ENCODE measurements around the gene DNAH10. TPM values are rescaled to one million over a fixed set of nuclear protein-coding genes. Genes with fewer than 3 reads are reported as not detected.
A peak's percentile ranks its signal among the peaks of the same experiment; 100 is the strongest.

DNAH10 gene
- total RNA-seq = 0.32 and 0.51 TPM in 2 replicates

GRCh38 chr12:123761841-123762714 lies at the start of gene DNAH10:
DNAH10 (plus strand) TSS chr12:123762301; CDS start chr12:123762337, 36 bp downstream.
- POLR2A ChIA-PET = interaction anchor here (0.8 to 1.8 kb wide), 5 partner anchors 36 to 529 kb away, joined by 3 to 6 read pairs (median 4); partner anchors contain the start of genes ATP6V0A2, MPHOSPH9 and MTRFR
- Mint-ChIP-seq H3K9me3 (no peaks in the 10 kb centered on the region), H3K36me3 (ENCODE audit: low read depth) (peaks cover 21% of the 10 kb centered on the region), H3K27ac (peak within 1 kb of the TSS; percentile 77), H3K27me3 (no peaks in the 10 kb centered on the region), H3K4me1 (peaks cover 14% of the 10 kb centered on the region), H3K4me3 (peak within 1 kb of the TSS; percentile 91)
- DNase-seq = peak; percentile 61
- TF ChIP-seq, protein P1, sequence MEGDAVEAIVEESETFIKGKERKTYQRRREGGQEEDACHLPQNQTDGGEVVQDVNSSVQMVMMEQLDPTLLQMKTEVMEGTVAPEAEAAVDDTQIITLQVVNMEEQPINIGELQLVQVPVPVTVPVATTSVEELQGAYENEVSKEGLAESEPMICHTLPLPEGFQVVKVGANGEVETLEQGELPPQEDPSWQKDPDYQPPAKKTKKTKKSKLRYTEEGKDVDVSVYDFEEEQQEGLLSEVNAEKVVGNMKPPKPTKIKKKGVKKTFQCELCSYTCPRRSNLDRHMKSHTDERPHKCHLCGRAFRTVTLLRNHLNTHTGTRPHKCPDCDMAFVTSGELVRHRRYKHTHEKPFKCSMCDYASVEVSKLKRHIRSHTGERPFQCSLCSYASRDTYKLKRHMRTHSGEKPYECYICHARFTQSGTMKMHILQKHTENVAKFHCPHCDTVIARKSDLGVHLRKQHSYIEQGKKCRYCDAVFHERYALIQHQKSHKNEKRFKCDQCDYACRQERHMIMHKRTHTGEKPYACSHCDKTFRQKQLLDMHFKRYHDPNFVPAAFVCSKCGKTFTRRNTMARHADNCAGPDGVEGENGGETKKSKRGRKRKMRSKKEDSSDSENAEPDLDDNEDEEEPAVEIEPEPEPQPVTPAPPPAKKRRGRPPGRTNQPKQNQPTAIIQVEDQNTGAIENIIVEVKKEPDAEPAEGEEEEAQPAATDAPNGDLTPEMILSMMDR (IDR thresholded peaks at IDR 0.05) = no peak
- peak; percentile 82 for ATAC-seq (ENCODE audit: low read depth)
- intact Hi-C loops (cut with micrococcal nuclease) = loop anchor here (1.0 to 5.0 kb wide), 3 partner anchors 49 to 220 kb away; partner anchors contain the start of genes ATP6V0A2, EIF2B1 and GTF2H3
- CTCF ChIA-PET = interaction anchor here (1.1 to 1.4 kb wide), 5 partner anchors 48 to 138 kb away, joined by 3 to 5 read pairs (median 4); partner anchors contain the start of gene ATP6V0A2

DNA sequence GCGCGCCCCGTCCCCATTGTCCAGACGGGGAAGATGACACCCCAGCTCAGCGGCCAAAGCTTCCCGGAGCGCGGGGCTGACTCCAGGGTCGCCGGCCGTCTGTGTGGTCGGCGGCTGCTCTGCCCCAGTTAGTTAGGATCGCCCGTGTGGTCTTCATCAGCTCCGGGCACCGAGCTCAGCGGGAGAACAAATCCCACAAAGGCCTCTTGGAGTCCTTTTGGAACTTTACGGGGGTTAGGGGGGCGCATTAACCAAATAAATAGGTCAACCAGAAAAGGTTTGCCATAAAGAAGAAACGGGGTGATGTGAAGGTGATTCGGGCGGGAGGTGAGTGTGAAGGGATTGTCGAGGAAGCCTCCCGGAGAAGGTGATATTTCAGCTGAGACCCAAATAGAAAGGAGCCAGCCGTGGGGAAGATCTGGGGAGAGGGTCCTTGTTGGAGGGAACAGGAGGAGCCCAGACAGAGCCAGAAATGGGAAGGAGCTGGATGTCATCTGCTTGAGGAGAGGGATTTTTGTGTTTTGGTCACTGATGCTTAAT lies 49.3 kb upstream of the DNAH10 start:
- H3K4me1 Mint-ChIP-seq = peaks cover 37% of the 10 kb centered on the region
- no peaks in the 10 kb centered on the region for H3K9me3 Mint-ChIP-seq
- no peak for DNase-seq
- ChIA-PET POLR2A (interaction anchor here (0.5 to 4.2 kb wide), 9 partner anchors 11 to 480 kb away, joined by 3 to 41 read pairs (median 6); partner anchors contain the start of genes CCDC92, DDX55, MPHOSPH9 and MTRFR), CTCF (interaction anchor here (1.8 kb wide), 1 partner anchor 49 kb away, joined by 5 read pairs; the partner anchor contains the start of gene DNAH10)
- intact Hi-C loops (cut with micrococcal nuclease) = loop anchor here (1.0 to 2.0 kb wide), 6 partner anchors 10 to 348 kb away; partner anchors contain the start of genes DNAH10, EIF2B1, GTF2H3 and TCTN2
- ATAC-seq (ENCODE audit: low read depth) = no peak
- H3K36me3 Mint-ChIP-seq (ENCODE audit: low read depth) = peaks cover 6% of the 10 kb centered on the region
- no peaks in the 10 kb centered on the region for H3K27me3 Mint-ChIP-seq
- TF ChIP-seq, protein P1 (IDR thresholded peaks at IDR 0.05) = no peak
- H3K4me3 Mint-ChIP-seq = peak overlapping the region; percentile 92
- H3K27ac Mint-ChIP-seq = peak overlapping the region; percentile 80

DNA sequence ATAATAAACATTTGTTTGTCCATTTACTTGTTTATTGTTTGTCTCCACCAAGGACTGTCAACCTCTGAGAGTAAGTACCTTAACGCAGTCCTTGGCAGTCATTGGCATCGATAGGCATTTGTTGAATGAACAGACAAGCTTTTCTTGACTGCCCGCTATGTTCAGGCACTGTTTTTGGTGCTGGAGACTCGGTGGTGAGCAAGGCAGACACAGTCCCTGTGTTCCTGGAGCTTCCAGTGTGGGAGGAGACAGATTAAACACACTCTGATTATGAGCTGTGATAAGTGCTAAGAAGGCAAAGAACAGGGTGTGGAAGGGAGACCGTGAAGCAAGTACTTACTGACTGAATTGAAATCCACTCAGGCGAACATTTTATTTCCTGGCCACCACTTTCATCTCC lies 48.7 kb upstream of the DNAH10 start:
- peak overlapping the region; percentile 80 for H3K27ac Mint-ChIP-seq
- intact Hi-C loops (cut with micrococcal nuclease) = loop anchor here (2.0 kb wide), 2 partner anchors 23 to 49 kb away; partner anchors contain the start of gene DNAH10
- H3K4me3 Mint-ChIP-seq = peak overlapping the region; percentile 92
- ATAC-seq (ENCODE audit: low read depth) (no peak), DNase-seq (no peak)
- H3K36me3 Mint-ChIP-seq (ENCODE audit: low read depth) = peaks cover 6% of the 10 kb centered on the region
- no peaks in the 10 kb centered on the region for H3K9me3 Mint-ChIP-seq
- ChIA-PET POLR2A (interaction anchor here (0.5 to 4.2 kb wide), 7 partner anchors 11 to 480 kb away, joined by 4 to 41 read pairs (median 6); partner anchors contain the start of genes MPHOSPH9, MTRFR and TCTN2), CTCF (interaction anchor here (0.8 to 1.8 kb wide), 2 partner anchors 48 kb away, joined by 4 to 5 read pairs; partner anchors contain the start of gene DNAH10)
- TF ChIP-seq, protein P1 (IDR thresholded peaks at IDR 0.05) = no peak
- peaks cover 37% of the 10 kb centered on the region for H3K4me1 Mint-ChIP-seq
- H3K27me3 Mint-ChIP-seq = no peaks in the 10 kb centered on the region

DNA sequence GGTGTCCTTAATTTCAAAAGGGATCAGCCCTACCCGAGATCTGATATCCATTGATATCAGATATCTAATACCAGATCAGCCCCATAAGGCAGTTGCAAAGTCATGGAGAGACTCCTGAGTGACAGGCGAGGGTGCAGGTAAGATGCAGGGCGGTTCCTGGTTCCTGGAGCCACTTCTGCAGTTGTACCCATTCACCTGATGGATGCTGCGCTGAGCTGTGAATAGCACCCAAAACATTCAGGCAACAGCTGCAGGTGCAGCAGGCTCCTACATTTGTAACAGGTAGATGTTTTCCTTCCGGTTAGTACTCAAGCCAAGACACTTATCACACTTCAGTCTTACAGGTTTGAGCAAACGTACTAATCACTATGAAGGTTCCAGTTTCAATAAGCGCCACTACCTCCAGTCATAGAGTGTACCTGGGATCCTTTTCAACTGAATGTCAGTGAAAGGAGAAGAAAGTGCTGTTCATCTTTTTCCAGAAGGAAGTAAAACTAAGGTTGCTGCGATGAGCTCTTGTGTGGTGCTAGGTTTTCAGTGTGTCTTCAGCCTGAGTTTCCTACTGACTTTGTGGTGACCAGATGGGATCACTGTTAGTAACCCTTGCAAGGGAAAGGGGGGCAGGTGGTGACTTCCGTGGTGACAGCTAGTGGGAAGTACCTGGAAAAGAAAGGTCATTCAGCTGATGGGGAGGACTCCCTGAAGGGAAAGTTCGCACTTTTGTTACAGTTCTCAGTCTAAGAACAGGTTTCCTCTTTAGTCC lies 48.1 kb upstream of the DNAH10 start:
- CTCF ChIA-PET = interaction anchor here (0.8 kb wide), 1 partner anchor 48 kb away, joined by 4 read pairs; the partner anchor contains the start of gene DNAH10
- ATAC-seq (ENCODE audit: low read depth) = no peak
- DNase-seq = no peak
- Mint-ChIP-seq H3K4me3 (peak overlapping the region; percentile 92), H3K27me3 (no peaks in the 10 kb centered on the region), H3K36me3 (ENCODE audit: low read depth) (peaks cover 8% of the 10 kb centered on the region), H3K9me3 (no peaks in the 10 kb centered on the region), H3K27ac (peak overlapping the region; percentile 80), H3K4me1 (peaks cover 37% of the 10 kb centered on the region)
- intact Hi-C loops (cut with micrococcal nuclease) = loop anchor here (2.0 kb wide), 2 partner anchors 23 to 49 kb away; partner anchors contain the start of gene DNAH10
- POLR2A ChIA-PET = interaction anchor here (0.6 to 4.2 kb wide), 6 partner anchors 10 to 1212 kb away, joined by 3 to 41 read pairs (median 4); partner anchors contain the start of genes EIF2B1, GTF2H3, MPHOSPH9 and MTRFR
- TF ChIP-seq, protein P1 (IDR thresholded peaks at IDR 0.05) = no peak
